ENCODE results near the gene ALPL. TPM values are rescaled to one million over a fixed set of nuclear protein-coding genes. Genes with fewer than 3 reads are reported as not detected.
"Not testable (repeated sequence)": the region's sequence is repeated elsewhere in the genome, so short reads cannot be mapped to it uniquely, and the experiment has no call there.

The ALPL gene
- total RNA-seq, 2 experiments from 2014 or later = not detected

DNA sequence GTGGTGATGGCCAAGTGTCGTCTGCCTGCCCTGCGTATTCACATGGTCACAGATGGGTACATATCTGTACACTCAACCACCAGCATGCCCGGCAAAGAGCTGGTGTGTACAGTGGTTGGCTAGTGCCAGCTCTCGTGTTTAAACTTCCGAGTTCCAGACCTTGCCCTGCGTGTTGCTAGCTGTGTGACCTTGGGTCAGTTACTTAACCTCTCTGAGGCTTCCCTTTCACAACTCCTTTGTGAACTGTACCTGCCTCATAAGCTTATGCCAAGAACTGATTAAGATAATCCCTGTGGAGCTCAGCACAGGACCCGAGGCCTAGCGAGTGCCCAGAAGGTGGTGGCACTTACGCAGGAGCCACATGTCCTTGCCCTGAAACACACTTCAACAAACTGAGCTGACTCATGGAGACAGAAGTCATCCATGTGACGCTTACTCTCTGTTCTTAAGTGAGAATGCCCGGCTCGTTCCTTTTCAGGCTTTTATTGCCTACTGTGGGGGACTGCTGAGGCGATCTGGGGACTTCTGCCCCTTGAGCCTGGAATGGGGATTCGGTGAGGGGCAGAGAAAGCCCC is 55.4 kb downstream of the ALPL start:
- no peak overlapping the region for H3K4me3 Mint-ChIP-seq
- no peak for DNase-seq
- H3K27ac Mint-ChIP-seq = no peak overlapping the region

GRCh38 chr1:21565285-21565684 is 56.1 kb downstream of the ALPL start:
- H3K27ac Mint-ChIP-seq = no peak overlapping the region
- H3K4me1 Mint-ChIP-seq = no peaks in the 10 kb centered on the region
- no peaks in the 10 kb centered on the region for H3K36me3 Mint-ChIP-seq
- ATAC-seq (ENCODE audit: low read depth) (no peak), DNase-seq (no peak)
- H3K4me3 Mint-ChIP-seq = no peak overlapping the region
- no peaks in the 10 kb centered on the region for H3K27me3 Mint-ChIP-seq
- POLR2A ChIA-PET = no interaction called here
- no peaks in the 10 kb centered on the region for H3K9me3 Mint-ChIP-seq

More for the DNA sequence above, 55.4 kb downstream of the ALPL start:
- H3K9me3 Mint-ChIP-seq = no peaks in the 10 kb centered on the region
- no peaks in the 10 kb centered on the region for H3K27me3 Mint-ChIP-seq
- POLR2A ChIA-PET = no interaction called here
- H3K36me3 Mint-ChIP-seq = no peaks in the 10 kb centered on the region
- no peaks in the 10 kb centered on the region for H3K4me1 Mint-ChIP-seq
- no peak for ATAC-seq (ENCODE audit: low read depth)

DNA sequence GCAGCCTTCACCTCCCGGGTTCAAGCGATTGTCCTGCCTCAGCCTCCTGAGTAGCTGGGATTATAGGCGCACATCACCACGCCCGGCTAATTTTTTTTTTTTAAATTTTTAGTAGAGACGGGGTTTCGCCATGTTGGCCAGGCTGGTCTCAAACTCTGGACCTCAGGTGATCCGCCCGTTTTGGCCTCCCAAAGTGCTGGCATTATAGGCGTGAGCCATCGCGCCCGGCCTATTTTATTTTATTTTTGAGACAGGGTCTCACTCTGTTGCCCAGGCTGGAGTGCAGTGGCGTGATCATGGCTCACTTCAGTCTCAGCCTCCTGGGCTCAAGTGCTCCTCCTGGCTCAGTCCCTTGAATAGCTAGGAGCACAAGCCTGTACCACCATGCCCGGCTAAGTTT is 57.1 kb downstream of the ALPL start:
- H3K9me3 Mint-ChIP-seq; H3K4me3 Mint-ChIP-seq; H3K27me3 Mint-ChIP-seq; H3K4me1 Mint-ChIP-seq; POLR2A ChIA-PET; H3K27ac Mint-ChIP-seq; DNase-seq; H3K36me3 Mint-ChIP-seq; ATAC-seq (ENCODE audit: low read depth): not testable (repeated sequence)

DNA sequence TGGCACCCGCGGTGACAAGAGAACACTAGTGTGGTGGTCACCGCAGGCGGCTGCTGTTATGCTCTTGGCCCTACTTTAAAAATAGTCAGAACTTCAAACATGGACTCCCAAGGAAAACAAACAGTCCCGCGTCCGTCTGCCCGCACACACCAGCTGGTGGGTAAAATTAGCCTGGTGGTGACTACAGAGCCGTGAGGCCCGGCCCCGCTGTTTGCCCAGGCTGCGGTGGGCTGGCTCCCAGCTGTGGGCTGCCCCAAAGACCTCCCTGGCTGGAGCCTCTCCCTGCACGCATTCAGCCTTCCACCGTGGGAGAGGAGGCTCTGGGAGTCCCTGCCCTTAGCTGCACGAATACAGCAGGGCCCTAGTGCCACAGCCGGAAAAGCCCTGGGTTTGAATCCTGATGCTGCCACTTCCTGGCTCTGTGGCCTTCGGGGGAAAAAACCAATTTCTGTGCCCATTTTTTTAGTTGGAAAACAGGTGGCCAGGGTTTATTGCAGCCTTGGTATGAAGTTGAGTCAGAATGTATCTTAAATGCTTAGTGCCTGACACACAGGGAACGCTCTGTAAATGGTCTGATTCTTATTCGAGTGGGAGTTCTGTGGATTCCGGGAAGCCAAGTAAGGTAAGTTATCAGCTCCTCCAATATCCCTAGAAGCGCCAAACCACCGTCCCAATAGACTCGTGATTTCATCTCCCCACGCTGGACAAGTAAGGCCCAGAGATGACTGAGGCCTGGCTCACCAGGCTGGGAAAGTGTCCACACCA is 58.2 kb downstream of the ALPL start:
- no peaks in the 10 kb centered on the region for H3K27me3 Mint-ChIP-seq
- H3K36me3 Mint-ChIP-seq = no peaks in the 10 kb centered on the region
- ATAC-seq (ENCODE audit: low read depth) (no peak), DNase-seq (no peak)
- H3K4me1 Mint-ChIP-seq = no peaks in the 10 kb centered on the region
- POLR2A ChIA-PET = no interaction called here
- H3K27ac Mint-ChIP-seq = no peak overlapping the region
- no peak overlapping the region for H3K4me3 Mint-ChIP-seq
- no peaks in the 10 kb centered on the region for H3K9me3 Mint-ChIP-seq

DNA sequence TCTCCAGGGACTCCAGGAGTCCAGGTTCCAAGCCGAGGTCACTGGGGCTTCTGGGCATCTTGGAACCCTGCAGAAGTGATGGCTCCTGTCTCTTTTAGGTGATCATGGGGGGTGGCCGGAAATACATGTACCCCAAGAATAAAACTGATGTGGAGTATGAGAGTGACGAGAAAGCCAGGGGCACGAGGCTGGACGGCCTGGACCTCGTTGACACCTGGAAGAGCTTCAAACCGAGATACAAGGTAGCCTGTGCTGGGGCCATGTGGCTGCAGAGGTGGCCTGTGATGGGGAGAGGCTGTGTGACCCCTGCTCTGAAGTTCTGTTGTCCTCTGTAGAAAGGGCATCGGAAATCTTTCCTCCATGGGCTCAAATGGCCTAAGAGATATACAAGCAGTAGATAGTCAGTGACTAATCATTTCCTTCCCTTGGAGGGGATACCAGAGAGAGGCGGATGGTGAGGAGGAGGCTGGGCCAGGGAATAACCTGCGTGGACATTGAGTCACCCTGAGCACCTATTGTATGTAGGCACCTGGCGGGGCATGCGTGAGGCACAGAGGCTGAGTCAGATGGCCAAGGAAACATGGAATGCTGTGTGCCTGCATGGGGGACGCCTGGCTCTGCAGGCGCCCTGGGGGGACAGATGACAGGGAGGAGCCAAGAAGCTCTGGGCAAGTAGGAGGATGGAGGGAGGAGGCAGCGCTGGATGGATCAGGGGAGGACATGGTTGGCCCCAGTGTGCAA is 59.0 kb downstream of the ALPL start:
- no peak overlapping the region for H3K4me3 Mint-ChIP-seq
- H3K36me3 Mint-ChIP-seq = no peaks in the 10 kb centered on the region
- DNase-seq (no peak), ATAC-seq (ENCODE audit: low read depth) (no peak)
- H3K27ac Mint-ChIP-seq = no peak overlapping the region
- H3K9me3 Mint-ChIP-seq = no peaks in the 10 kb centered on the region
- H3K27me3 Mint-ChIP-seq = peaks cover 3% of the 10 kb centered on the region
- no peaks in the 10 kb centered on the region for H3K4me1 Mint-ChIP-seq
- POLR2A ChIA-PET = no interaction called here

DNA sequence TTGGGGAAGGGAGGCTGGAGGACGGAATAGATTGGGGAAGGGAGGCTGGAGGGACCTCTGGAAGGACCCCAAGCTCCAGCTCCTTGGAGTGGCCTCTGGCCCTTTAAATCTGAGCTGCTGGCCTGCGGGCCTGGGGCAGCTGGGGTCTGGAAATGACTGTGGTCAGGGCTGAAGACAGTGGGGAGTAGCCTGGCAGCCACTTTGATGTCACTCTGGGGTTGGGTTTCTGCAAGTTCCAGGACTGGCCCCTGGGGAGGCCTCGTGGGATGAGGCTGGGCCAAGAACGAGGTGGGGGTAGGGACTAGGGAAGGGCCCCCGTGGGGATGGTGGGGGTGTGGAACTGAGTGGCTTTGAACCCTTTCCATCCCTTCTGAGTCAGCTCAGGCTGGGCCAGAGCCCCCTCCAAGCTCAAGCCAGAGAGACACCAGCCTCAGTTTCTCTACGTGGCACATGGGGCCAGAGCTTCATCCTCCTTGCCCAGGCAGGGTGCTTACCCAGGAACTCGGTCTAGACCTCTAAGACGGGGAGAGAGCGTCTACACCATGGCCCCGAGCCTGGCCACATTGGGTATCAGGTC is 59.7 kb downstream of the ALPL start:
- Mint-ChIP-seq H3K9me3 (no peaks in the 10 kb centered on the region), H3K4me1 (no peaks in the 10 kb centered on the region), H3K4me3 (no peak overlapping the region), H3K36me3 (no peaks in the 10 kb centered on the region), H3K27ac (no peak overlapping the region), H3K27me3 (peaks cover 7% of the 10 kb centered on the region)
- no peak for DNase-seq
- POLR2A ChIA-PET = no interaction called here
- ATAC-seq (ENCODE audit: low read depth) = no peak

DNA sequence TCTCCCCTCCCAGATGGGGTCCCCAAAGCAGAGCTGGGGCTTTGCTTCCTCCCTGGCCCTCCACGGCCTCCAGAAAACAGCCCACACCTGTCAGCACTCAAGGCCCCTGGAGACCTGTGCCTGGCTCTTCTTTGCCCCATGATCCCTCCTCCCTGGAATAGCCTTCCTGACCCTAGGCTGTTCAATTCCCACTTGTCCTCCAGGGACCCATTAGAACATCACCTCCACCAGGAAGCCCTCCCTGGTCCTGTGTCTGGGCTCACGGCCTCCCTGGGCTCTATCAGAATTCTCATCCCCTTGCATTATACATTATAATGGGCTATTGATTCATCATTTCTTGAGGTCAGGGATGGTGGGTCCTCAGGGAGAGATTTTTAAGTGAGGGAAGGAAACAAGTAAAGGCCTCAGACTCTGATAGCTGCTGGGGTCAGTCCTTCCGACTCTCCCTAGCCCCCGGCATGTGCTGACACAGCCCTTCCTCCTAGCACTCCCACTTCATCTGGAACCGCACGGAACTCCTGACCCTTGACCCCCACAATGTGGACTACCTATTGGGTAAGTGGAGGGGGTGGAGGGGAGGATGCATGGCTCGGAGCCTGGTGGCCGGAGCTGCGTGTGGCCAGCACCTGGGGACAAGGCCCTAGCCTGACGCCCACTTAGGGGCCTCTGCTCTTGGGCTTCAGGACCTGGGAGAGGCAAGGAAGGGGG is 60.8 kb downstream of the ALPL start:
- POLR2A ChIA-PET = no interaction called here
- no peak overlapping the region for H3K4me3 Mint-ChIP-seq
- H3K27ac Mint-ChIP-seq = no peak overlapping the region
- no peaks in the 10 kb centered on the region for H3K9me3 Mint-ChIP-seq
- ATAC-seq (ENCODE audit: low read depth) = no peak
- no peaks in the 10 kb centered on the region for H3K36me3 Mint-ChIP-seq
- peaks cover 14% of the 10 kb centered on the region for H3K27me3 Mint-ChIP-seq
- DNase-seq = no peak
- H3K4me1 Mint-ChIP-seq = no peaks in the 10 kb centered on the region

DNA sequence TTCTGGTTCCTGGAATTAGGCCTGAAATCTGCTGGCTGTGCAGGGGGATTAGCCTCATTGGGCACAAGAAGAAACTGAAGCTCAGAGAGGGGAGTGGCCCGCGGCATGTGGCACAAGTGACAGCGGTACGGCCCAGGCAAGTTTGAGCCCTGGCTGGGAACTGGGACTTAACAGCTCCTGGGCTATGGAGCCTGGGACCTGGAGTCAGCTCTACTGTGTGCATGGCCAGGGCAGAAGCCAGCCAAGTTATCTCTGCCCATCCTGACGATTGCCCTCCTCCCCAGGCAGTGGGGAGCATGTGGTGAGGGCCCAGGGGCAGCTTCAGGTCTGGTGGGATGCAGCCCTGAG is 61.3 kb downstream of the ALPL start:
- Mint-ChIP-seq H3K36me3 (no peaks in the 10 kb centered on the region), H3K4me1 (no peaks in the 10 kb centered on the region), H3K27me3 (peaks cover 14% of the 10 kb centered on the region), H3K27ac (no peak overlapping the region), H3K9me3 (no peaks in the 10 kb centered on the region), H3K4me3 (no peak overlapping the region)
- no peak for DNase-seq
- POLR2A ChIA-PET = no interaction called here
- no peak for ATAC-seq (ENCODE audit: low read depth)

DNA sequence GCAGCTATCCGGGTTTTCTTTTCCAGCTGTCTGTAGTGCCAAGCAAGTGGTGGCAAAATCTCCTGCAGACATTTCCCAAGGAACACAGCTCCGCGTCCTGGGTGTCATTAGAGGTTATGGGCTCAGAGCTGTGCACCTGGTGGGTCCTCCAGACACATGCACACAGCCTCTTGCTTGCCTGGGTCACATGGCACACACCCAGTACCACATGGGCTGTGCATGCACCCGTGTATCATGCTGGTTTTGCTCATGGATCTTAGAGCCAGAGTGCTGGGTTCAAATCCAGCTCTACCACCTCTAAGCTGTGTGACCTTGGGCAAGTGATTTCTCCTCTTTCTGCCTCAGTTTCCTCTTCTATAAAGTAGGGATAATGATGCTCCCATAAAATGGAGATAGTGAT is 61.7 kb downstream of the ALPL start:
- H3K27me3 Mint-ChIP-seq = peaks cover 16% of the 10 kb centered on the region
- ATAC-seq (ENCODE audit: low read depth) (no peak), DNase-seq (no peak)
- no peaks in the 10 kb centered on the region for H3K4me1 Mint-ChIP-seq
- no peak overlapping the region for H3K27ac Mint-ChIP-seq
- no peak overlapping the region for H3K4me3 Mint-ChIP-seq
- H3K9me3 Mint-ChIP-seq = no peaks in the 10 kb centered on the region
- POLR2A ChIA-PET = no interaction called here
- no peaks in the 10 kb centered on the region for H3K36me3 Mint-ChIP-seq

GRCh38 chr1:21572221-21572620 is 63.0 kb downstream of the ALPL start:
- POLR2A ChIA-PET = no interaction called here
- Mint-ChIP-seq H3K36me3 (no peaks in the 10 kb centered on the region), H3K4me1 (no peaks in the 10 kb centered on the region), H3K4me3 (no peak overlapping the region), H3K9me3 (no peaks in the 10 kb centered on the region), H3K27ac (no peak overlapping the region), H3K27me3 (peaks cover 16% of the 10 kb centered on the region)
- ATAC-seq (ENCODE audit: low read depth) = no peak
- no peak for DNase-seq

DNA sequence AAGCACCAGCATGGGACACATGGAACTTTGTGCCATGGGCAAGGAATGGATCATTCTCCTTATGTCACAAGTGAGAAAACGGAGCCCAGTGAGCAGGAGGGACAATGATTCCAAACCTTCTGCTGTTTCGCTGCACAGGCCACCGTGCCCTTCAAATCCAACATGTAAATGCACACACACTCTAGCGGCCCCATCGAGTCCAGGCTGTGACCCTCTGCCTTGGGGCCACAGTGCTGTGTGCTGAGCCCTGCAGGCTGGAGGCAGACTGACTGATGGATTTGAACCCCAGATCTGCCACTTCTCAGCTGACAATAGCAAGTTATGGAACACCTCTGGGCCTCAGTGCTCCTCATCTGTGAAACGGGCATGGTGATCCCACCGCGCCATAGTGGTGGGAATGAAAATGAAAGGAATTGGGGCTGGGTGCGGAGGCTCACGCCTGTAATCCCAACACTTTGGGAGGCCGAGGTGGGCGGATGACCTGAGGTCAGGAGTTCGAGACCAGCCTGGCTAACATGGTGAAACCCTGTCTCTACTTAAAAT is 63.6 kb downstream of the ALPL start:
- peaks cover 16% of the 10 kb centered on the region for H3K27me3 Mint-ChIP-seq
- no peaks in the 10 kb centered on the region for H3K4me1 Mint-ChIP-seq
- no peak overlapping the region for H3K27ac Mint-ChIP-seq
- POLR2A ChIA-PET = interaction anchor here (0.5 kb wide), 1 partner anchor 105 kb away, joined by 3 read pairs; no protein-coding TSS in a partner anchor
- H3K4me3 Mint-ChIP-seq = no peak overlapping the region
- ATAC-seq (ENCODE audit: low read depth) (no peak), DNase-seq (no peak)
- no peaks in the 10 kb centered on the region for H3K36me3 Mint-ChIP-seq
- no peaks in the 10 kb centered on the region for H3K9me3 Mint-ChIP-seq

DNA sequence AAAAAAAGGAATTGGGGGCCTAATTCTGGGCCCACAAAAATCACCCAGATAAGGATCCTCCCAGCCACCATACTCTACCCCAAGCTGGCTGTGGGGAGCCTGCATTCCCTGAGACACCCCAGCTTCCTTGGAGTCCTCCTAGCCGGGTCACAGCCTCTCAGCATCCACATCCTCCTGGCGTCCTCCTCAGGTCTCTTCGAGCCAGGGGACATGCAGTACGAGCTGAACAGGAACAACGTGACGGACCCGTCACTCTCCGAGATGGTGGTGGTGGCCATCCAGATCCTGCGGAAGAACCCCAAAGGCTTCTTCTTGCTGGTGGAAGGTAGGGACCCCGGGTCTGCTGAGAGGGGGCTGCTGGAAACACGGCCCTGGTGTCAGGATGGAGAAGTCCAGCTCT is 64.3 kb downstream of the ALPL start:
- H3K27ac Mint-ChIP-seq = no peak overlapping the region
- H3K36me3 Mint-ChIP-seq = no peaks in the 10 kb centered on the region
- H3K4me3 Mint-ChIP-seq = no peak overlapping the region
- no peak for ATAC-seq (ENCODE audit: low read depth)
- no peak for DNase-seq
- H3K4me1 Mint-ChIP-seq = no peaks in the 10 kb centered on the region
- no peaks in the 10 kb centered on the region for H3K9me3 Mint-ChIP-seq
- POLR2A ChIA-PET = interaction anchor here (0.5 kb wide), 1 partner anchor 104 kb away, joined by 3 read pairs; no protein-coding TSS in a partner anchor
- peaks cover 16% of the 10 kb centered on the region for H3K27me3 Mint-ChIP-seq

DNA sequence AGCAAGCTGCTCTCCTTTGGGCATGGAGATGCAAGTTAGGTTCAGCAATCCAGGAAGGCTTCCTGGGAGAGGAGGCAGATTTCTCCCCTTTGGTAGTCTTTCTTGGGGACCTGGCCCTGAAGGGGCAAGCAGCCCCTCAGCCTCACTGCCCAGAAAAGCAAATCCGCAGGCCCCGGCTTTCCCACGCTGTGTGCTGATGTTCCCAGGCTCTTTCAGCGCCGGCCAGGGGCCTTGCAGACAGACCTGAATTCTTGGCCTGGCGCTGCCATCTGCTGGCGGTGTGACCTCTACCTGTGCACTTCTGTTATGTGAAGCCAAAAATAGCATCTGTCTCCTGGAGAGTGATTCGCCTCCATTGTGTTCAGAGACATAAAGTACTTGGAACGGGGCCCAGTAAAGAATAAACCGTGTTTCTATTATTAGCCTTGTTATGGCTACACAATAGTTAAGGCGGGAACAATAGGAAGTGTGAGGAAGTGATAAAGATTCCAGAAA is 64.8 kb downstream of the ALPL start:
- no peak for DNase-seq
- Mint-ChIP-seq H3K4me1 (no peaks in the 10 kb centered on the region), H3K9me3 (no peaks in the 10 kb centered on the region), H3K27me3 (peaks cover 16% of the 10 kb centered on the region), H3K4me3 (no peak overlapping the region), H3K27ac (no peak overlapping the region), H3K36me3 (no peaks in the 10 kb centered on the region)
- POLR2A ChIA-PET = no interaction called here
- no peak for ATAC-seq (ENCODE audit: low read depth)

Measured in activated naive CD8-positive, alpha-beta T cell treated with anti-CD3 and anti-CD28 coated beads, Interleukin-2, amount 10 ng/mL, durations not matched to agents 7 days and 5 days (primary cell).